AG04450 (cell line): Measurements from ENCODE around the gene F8. TPM values are rescaled to one million over a fixed set of nuclear protein-coding genes. Genes with fewer than 3 reads are reported as not detected.

ENCODE experiments used
- CTCF ChIA-PET: fragments of 300-600, 350-600 bp; formaldehyde crosslinking; extraction: SDS; loops from one replicate; lab custom pipeline; 2022; ENCODE audit warnings: antibody characterized with exemption, inconsistent platforms; lab: Charles Lee
- POLR2A ChIA-PET: fragments of 350-600 bp; formaldehyde crosslinking; extraction: SDS; loops from one replicate; lab custom pipeline; 2021; ENCODE audit warnings: antibody characterized with exemption, inconsistent platforms; lab: Yijun Ruan, JAX
- DNase-seq: peaks from one replicate; pipeline ENCODE4 v3.0.0-alpha.2; 2011; ENCODE audit warnings: low read depth, low spot score
- H3K27ac ChIP-seq: one replicate; pipeline ENCODE4 v1.5.1; 2012; ENCODE audit warnings: low read depth, low read length, control low read depth
- H3K27me3 ChIP-seq: one replicate; pipeline ENCODE4 v1.6.0; 2012; ENCODE audit warnings: low read length; ENCODE audit not compliant: control insufficient read depth, insufficient read depth
- H3K4me3 ChIP-seq: 2 replicates; pipeline ENCODE4 v1.5.1; 2011; ENCODE audit warnings: mild to moderate bottlenecking, low read depth, low read length, control low read depth
- H3K9me3 ChIP-seq: 2 replicates; pipeline ENCODE4 v1.5.1; 2012; ENCODE audit warnings: low read length; ENCODE audit not compliant: control insufficient read depth, insufficient read depth
- polyA plus RNA-seq: library from polyadenylated mRNA; depleted of rRNA; stranded (reverse); fragments of >200 nt; gene quantifications from 2 replicates; pipeline ENCODE4 v1.2.3, GENCODE V29; 2011
- TF ChIP-seq, protein P1 (sequence below): IDR thresholded peaks from 2 replicates; pipeline ENCODE4 v1.5.1; 2011; ENCODE audit warnings: low read depth, low read length, control low read depth, inconsistent platforms

The F8 gene
- polyA plus RNA-seq, 1 experiment, result 1.4 TPM

DNA sequence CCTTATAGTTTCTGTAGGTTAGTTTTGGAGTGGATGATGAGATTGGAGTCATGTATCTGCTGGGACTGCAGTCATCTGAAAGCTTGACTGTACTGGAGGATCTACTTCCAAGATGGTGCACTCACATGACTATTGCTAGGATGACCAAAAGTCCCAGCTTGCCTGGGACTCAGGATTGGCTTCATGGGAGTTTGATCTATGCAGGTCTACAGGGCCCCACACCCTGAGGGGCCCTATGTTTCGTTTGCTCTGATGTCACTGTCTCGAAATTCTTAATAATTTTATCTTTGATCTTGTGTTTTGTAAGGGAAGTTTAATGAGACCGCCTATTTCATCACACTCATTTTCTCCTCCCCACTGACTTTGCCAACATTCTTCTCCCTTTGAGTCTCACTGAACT, 188.0 kb downstream of the F8 start, which contains the start of gene SMIM9:
SMIM9 (minus strand) TSS at position 101 of the 400 bp plus-strand sequence. CDS start 3,806 bp downstream, outside the sequence.
- no peak for DNase-seq
- Histone ChIP-seq H3K4me3 (no peak within 1 kb of the TSS), H3K27me3 (no peaks in the 10 kb centered on the region), H3K27ac (no peak within 1 kb of the TSS), H3K9me3 (no peaks in the 10 kb centered on the region)
- ChIA-PET POLR2A (no interaction called here), CTCF (interaction anchor here (1.3 kb wide), 1 partner anchor 86 kb away, joined by 4 read pairs; no protein-coding TSS in a partner anchor)
- TF ChIP-seq, protein P1, sequence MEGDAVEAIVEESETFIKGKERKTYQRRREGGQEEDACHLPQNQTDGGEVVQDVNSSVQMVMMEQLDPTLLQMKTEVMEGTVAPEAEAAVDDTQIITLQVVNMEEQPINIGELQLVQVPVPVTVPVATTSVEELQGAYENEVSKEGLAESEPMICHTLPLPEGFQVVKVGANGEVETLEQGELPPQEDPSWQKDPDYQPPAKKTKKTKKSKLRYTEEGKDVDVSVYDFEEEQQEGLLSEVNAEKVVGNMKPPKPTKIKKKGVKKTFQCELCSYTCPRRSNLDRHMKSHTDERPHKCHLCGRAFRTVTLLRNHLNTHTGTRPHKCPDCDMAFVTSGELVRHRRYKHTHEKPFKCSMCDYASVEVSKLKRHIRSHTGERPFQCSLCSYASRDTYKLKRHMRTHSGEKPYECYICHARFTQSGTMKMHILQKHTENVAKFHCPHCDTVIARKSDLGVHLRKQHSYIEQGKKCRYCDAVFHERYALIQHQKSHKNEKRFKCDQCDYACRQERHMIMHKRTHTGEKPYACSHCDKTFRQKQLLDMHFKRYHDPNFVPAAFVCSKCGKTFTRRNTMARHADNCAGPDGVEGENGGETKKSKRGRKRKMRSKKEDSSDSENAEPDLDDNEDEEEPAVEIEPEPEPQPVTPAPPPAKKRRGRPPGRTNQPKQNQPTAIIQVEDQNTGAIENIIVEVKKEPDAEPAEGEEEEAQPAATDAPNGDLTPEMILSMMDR, result no peak

DNA sequence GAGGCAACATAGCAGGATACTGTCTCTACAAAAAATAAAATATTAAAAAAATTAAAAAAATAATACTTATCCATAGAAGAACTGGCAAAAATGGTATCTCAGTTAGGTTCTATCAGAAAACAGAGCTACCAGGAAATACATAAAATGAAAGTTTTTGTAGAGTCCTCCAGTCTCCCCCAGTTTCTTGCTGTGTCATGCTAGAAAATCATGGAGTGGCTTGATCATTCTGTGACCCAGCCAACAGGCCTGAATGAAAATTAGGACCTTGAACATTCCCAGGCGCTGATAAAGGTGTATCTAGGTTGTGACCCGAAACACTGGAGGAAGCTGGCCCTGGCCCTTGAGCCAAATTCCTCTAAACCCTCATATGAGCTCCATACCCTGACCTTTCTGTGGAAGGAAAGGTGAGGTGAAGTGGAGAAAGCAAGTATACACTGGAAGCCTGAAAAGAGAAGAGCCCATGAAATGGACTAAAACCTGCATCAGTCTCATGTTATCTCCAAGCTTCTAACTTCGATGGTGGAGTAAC, 188.7 kb downstream of the F8 start:
- Histone ChIP-seq H3K4me3 (no peak overlapping the region), H3K27me3 (no peaks in the 10 kb centered on the region), H3K9me3 (no peaks in the 10 kb centered on the region), H3K27ac (no peak overlapping the region)
- ChIA-PET POLR2A (no interaction called here), CTCF (interaction anchor here (0.7 to 1.3 kb wide), 2 partner anchors 46 to 85 kb away, joined by 3 to 4 read pairs; no protein-coding TSS in a partner anchor)
- TF ChIP-seq, protein P1, result no peak
- no peak for DNase-seq

DNA sequence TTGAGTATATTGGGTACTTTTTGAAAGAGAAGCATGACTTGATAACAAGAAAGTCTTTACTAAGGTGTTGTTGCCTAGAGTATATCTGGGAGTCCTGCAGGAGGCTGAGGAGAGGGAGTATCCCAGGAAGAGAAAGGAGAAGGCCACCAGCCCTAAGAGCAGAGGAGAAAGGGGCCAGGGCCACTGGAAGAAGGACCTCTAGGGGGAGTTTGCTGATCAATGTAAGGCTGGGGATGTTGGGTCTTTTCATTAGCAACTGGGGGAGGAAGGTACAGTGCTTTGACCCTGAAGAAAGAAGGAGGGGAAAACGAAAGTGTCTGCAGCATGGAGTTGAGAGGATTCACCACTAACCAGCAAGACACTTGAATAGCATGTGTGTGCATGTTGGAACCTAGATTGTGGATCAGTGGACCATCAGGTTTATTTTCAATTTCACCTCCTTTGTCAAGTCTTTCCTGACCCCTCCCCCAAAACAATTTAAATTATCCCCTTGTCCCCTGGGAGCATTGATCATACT, 192.5 kb downstream of the F8 start:
- no peak for DNase-seq
- TF ChIP-seq, protein P1, result no peak
- CTCF ChIA-PET, result no interaction called here

DNA sequence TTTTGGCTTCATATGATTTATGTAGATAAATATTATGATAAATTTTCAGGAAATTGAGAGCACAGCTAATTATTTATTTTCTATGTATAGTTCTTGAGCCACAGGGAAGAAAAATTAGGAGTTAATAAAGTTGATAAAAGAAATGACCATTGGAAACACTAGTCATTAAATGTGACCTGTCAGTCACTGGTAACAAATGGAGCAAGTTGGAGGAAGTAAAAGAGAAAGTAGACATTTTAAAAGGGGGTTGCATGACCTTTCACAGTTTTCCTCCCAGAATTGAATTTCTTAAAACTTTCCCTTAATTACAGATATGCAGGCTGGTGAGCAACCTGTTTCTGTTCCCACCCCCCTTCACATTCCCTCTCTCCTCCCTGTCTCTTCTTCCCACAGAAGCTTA, 193.4 kb downstream of the F8 start:
- CTCF ChIA-PET, result no interaction called here
- DNase-seq, result no peak
- Histone ChIP-seq H3K9me3 (no peaks in the 10 kb centered on the region), H3K4me3 (no peak overlapping the region), H3K27ac (no peak overlapping the region), H3K27me3 (no peaks in the 10 kb centered on the region)
- TF ChIP-seq, protein P1, result no peak
- POLR2A ChIA-PET, result no interaction called here

More for the DNA sequence above, 192.5 kb downstream of the F8 start:
- no peak overlapping the region for H3K27ac ChIP-seq
- H3K27me3 ChIP-seq, result no peaks in the 10 kb centered on the region
- no peak overlapping the region for H3K4me3 ChIP-seq
- H3K9me3 ChIP-seq, result no peaks in the 10 kb centered on the region
- POLR2A ChIA-PET, result no interaction called here

DNA sequence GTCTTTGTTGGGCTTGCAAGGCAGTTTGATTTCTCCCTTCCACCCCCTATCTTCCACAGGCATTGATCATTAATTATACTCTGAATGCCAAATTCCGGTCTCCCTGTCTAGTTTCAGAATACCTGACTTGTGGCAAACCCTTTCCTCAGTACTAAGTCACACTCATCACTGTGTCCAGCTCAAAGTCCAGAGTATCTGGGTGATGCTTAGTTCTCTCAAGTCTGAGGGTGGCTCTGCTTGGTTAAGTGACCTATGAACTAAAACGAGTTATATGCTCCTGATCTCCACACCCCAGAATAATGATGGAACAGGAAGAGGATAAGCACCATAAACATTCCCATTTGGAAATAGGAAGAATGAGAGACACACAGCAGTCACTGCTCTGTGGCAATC, 194.5 kb downstream of the F8 start:
- no peak for DNase-seq
- no peak overlapping the region for H3K27ac ChIP-seq
- H3K9me3 ChIP-seq, result no peaks in the 10 kb centered on the region
- H3K27me3 ChIP-seq, result no peaks in the 10 kb centered on the region
- TF ChIP-seq, protein P1, result no peak
- H3K4me3 ChIP-seq, result no peak overlapping the region
- ChIA-PET POLR2A (no interaction called here), CTCF (no interaction called here)
